ENCODE data around the gene LAMTOR1. TPM values are rescaled to one million over a fixed set of nuclear protein-coding genes. Genes with fewer than 3 reads are reported as not detected.
"Not testable (repeated sequence)": the region's sequence is repeated elsewhere in the genome, so short reads cannot be mapped to it uniquely, and the experiment has no call there.

Gene LAMTOR1
- 100 to 1,000 TPM; 128 to 230 TPM for total RNA-seq

DNA sequence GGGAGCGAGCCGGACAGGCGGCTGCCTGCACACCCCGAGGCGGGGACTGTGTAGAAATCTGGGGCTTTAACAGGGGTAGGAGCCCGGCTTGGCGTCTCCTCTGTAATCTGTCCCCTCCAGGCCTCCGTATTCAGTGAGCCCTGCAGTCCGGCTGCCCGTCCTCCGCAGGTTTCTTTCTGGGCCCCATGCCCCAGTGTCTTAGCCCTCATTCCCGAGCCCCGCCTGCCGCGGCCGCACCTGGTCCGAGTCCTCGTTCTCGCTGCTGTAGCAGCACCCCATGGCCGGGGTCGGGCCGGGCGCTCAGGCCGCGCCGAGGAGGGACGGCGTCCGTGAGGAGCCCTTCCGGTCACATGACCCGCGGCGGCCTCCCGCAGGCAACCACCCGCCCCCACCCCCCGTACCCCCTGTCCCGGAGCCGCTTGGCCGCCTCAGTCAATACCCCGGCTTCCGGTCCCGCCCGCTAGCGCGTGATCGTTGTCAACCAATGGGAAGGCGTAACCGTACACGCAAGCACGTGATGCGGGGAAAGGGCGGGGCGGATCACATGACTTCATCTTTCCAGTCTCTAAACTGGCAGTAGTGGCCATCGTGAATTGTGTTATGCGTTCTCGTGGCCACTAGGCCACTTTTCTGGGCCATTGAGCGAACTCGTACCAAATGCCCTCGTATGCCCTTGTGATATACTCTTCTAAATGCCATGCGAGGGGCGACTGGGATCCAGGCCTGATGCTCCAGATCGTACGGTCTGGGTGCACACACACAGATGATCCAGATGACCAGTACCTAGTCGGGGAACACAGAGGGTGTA is at the start of gene LAMTOR1:
Gene LAMTOR1, minus strand, starts transcription at position 352 of the 808 bp plus-strand sequence. Its CDS starts 73 bp downstream, at position 279.
- H3K27me3 ChIP-seq (replicated peaks; ENCODE audit: insufficient read depth): no peaks in the 10 kb centered on the region
- H3K4me1 ChIP-seq (replicated peaks): peaks cover 10% of the 10 kb centered on the region
- peaks cover 0 to 5% of the 10 kb centered on the region in 2 donors for H3K36me3 ChIP-seq
- WGBS: 1% methylated on average over 36 of the region's 64 CpGs
- no peaks in the 10 kb centered on the region for H3K9me3 ChIP-seq
- DNase-seq (ENCODE audit: low spot score): peak; percentile 99
- intact Hi-C loops (cut with DNase I): no loop called here
- H3K4me3 ChIP-seq: peak within 1 kb of the TSS; percentile 80 to 84
- peak; percentile 44 for TF ChIP-seq POLR2A (IDR thresholded peaks at IDR 0.05)
- TF ChIP-seq POLR2AphosphoS5 (IDR thresholded peaks at IDR 0.05): peak; percentile 98
- TF ChIP-seq, protein P1, sequence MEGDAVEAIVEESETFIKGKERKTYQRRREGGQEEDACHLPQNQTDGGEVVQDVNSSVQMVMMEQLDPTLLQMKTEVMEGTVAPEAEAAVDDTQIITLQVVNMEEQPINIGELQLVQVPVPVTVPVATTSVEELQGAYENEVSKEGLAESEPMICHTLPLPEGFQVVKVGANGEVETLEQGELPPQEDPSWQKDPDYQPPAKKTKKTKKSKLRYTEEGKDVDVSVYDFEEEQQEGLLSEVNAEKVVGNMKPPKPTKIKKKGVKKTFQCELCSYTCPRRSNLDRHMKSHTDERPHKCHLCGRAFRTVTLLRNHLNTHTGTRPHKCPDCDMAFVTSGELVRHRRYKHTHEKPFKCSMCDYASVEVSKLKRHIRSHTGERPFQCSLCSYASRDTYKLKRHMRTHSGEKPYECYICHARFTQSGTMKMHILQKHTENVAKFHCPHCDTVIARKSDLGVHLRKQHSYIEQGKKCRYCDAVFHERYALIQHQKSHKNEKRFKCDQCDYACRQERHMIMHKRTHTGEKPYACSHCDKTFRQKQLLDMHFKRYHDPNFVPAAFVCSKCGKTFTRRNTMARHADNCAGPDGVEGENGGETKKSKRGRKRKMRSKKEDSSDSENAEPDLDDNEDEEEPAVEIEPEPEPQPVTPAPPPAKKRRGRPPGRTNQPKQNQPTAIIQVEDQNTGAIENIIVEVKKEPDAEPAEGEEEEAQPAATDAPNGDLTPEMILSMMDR (IDR thresholded peaks at IDR 0.05): peak in 3 of 4 experiments; percentile 20 to 62 (median 62)
- peak within 1 kb of the TSS; percentile 91 to 94 for H3K27ac ChIP-seq

DNA sequence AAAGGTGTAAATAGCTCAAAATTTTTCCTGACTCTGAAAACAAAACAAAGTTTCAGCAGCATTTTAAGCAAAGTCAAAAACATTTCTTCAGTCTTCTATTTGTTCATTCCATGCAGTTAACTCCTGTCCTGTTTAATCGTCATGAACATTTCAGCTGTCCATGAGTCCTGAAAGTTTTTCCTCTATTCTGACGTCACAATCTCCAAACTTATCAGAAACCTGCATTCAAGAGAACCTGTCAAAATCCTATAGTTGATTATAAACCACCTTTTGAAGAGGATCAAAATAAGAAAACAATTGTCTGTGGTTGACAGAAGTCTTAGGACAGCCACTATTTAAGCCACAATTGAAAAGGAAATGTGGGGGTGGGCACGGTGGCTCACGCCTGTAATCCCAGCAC is 47.8 kb upstream of the LAMTOR1 start:
- Histone ChIP-seq H3K4me1 (replicated peaks) (no peaks in the 10 kb centered on the region), H3K27me3 (replicated peaks; ENCODE audit: insufficient read depth) (no peaks in the 10 kb centered on the region), H3K27ac (no peak overlapping the region), H3K9me3 (no peaks in the 10 kb centered on the region), H3K36me3 (no peaks in the 10 kb centered on the region), H3K4me3 (no peak overlapping the region)
- TF ChIP-seq POLR2A (IDR thresholded peaks at IDR 0.05): no peak
- TF ChIP-seq POLR2AphosphoS5 (IDR thresholded peaks at IDR 0.05): no peak
- TF ChIP-seq, protein P1 (IDR thresholded peaks at IDR 0.05): no peak
- DNase-seq (ENCODE audit: low spot score): no peak
- intact Hi-C loops (cut with DNase I): no loop called here
- 79% methylated on average over 4 of the region's 4 CpGs for WGBS

DNA sequence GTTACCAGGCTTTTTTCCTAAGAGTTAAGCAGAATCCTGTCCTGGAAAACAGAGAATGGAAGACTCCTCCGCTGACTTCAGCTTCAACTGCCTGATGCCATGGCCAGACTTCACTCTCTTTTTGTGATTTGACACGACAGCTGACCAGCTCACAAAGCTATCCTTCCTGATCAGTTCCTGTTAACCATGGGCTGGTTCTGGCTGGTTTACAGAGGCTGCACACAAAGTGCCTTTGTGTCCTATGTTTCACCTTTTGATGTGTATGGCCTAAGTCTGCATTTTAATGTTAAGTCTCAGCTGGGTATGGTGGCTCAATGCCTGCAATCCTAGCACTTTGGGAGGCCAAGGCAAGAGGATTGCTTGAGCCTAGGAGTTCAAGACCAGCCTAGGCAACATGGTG is 43.5 kb upstream of the LAMTOR1 start:
- Histone ChIP-seq H3K27ac (no peak overlapping the region), H3K4me3 (no peak overlapping the region), H3K4me1 (replicated peaks) (no peaks in the 10 kb centered on the region), H3K36me3 (no peaks in the 10 kb centered on the region), H3K27me3 (replicated peaks; ENCODE audit: insufficient read depth) (no peaks in the 10 kb centered on the region), H3K9me3 (no peaks in the 10 kb centered on the region)
- no peak for DNase-seq (ENCODE audit: low spot score)
- TF ChIP-seq POLR2A (IDR thresholded peaks at IDR 0.05) (no peak), POLR2AphosphoS5 (IDR thresholded peaks at IDR 0.05) (no peak)
- TF ChIP-seq, protein P1 (IDR thresholded peaks at IDR 0.05): no peak
- intact Hi-C loops (cut with DNase I): no loop called here
- 30% methylated on average over 2 of the region's 2 CpGs for WGBS

DNA sequence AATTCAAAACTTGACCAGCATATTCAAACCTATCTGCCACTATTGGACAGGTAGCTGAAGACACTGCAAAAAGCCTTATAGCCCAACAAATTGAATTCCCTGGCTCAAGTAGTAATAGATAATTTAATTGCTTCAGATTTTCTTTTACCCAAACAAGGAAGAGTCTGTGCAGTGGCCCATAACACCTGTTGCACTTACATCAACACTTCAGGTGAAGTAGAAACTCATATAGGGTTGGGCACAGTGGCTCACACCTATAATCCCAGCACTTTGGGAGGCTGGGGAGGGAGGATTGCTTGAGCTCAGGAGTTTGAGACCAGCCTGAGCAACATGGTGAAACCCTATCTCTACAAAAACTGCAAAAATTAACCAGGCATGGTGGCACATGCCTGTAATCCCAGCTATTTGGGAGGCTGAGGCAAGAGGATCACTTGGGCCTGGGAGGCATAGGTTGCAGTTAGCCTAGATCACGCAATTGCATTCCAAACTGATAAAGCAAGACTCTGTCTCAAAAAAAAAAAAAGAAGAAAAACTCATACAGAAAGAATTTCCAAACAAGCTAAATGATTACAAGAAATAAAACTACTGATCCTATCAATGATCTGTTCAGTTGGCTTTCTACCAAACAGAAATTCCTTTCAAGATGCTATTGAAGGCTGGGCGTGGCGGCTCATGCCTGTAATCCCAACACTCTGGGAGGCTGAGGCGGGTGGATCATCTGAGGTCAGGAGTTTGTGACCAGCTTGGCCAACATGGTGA is 41.9 kb upstream of the LAMTOR1 start:
- Histone ChIP-seq H3K9me3 (no peaks in the 10 kb centered on the region), H3K36me3 (no peaks in the 10 kb centered on the region), H3K27me3 (replicated peaks; ENCODE audit: insufficient read depth) (no peaks in the 10 kb centered on the region), H3K4me1 (replicated peaks) (no peaks in the 10 kb centered on the region), H3K27ac (no peak overlapping the region), H3K4me3 (no peak overlapping the region)
- 82% methylated on average over 4 of the region's 4 CpGs for whole genome bisulfite sequencing
- no peak for DNase-seq (ENCODE audit: low spot score)
- no peak for TF ChIP-seq POLR2A (IDR thresholded peaks at IDR 0.05)
- TF ChIP-seq POLR2AphosphoS5 (IDR thresholded peaks at IDR 0.05): no peak
- TF ChIP-seq, protein P1 (IDR thresholded peaks at IDR 0.05): no peak
- intact Hi-C loops (cut with DNase I): loop anchor here (5.0 kb wide), 2 partner anchors 118 to 168 kb away; no protein-coding TSS in a partner anchor

DNA sequence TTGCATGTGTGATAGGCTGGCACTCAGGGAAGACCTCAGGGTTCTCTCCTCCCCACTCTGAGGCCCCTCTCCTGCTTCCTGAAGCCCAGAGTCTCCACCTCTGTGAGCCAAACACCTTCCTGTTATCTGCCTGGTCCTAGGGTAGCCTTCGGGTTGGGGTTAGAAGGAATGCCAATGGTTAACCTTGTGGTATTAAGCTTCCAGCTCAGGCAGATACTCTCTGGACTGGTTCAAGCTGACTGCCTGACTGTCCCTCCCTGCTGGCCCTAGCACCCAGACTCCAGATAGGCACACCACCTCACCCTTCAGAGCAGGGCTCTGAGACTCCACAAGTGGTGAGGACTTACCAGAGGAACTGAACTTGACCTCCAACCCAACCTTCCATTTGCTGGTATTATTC is 39.4 kb upstream of the LAMTOR1 start:
- H3K9me3 ChIP-seq; H3K4me3 ChIP-seq; H3K27ac ChIP-seq; DNase-seq (ENCODE audit: low spot score); H3K27me3 ChIP-seq (replicated peaks; ENCODE audit: insufficient read depth); H3K4me1 ChIP-seq (replicated peaks); H3K36me3 ChIP-seq: not testable (repeated sequence)
- WGBS: no CpG with 5 or more reads among the region's 1 CpG
- intact Hi-C loops (cut with DNase I): loop anchor here (5.0 kb wide), 2 partner anchors 115 to 165 kb away; no protein-coding TSS in a partner anchor

All from prostate gland (tissue), 2 donors.